OCI-M1 (cell line): Measurements from ENCODE around the gene GASK1A.

ENCODE experiments used
- DNase-seq: peaks from one replicate; lab custom pipeline; 2025; lab: John Stamatoyannopoulos, UW

Gene GASK1A

GRCh38 chr3:43087249-43087776 is 108.2 kb downstream of the GASK1A start:
- DNase-seq = peak; percentile 27

GRCh38 chr3:43089081-43089480 is 110.0 kb downstream of the GASK1A start:
- no peak for DNase-seq

DNA sequence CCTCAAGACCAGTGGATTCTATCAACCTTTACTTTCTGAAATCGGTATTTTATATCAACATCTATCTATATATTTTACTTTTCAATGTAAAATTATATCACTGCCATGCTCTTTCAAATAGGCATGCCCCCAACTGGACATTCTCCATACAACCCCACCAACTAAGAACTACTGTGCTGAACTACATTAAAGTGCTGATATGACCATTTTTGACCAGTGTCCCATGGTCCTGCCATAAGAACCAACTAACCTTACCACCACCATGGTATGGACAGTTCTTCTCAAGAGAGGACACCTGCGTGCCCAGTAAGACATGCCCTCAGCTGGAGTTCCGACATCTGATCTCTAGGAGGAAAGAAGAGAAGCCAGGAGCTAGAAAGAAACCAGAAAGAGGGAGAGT is 111.1 kb downstream of the GASK1A start:
- no peak for DNase-seq

- no peak for DNase-seq
Observed at GRCh38 chr3:43091481-43091880, 112.4 kb downstream of the GASK1A start.

- DNase-seq = no peak
Observed at GRCh38 chr3:43093006-43093405, 113.9 kb downstream of the GASK1A start.

GRCh38 chr3:43093974-43094373 is 114.9 kb downstream of the GASK1A start:
- DNase-seq = no peak

- DNase-seq = no peak
Observed at GRCh38 chr3:43094381-43094780, 115.3 kb downstream of the GASK1A start.

- no peak for DNase-seq
Observed at GRCh38 chr3:43094851-43095250, 115.7 kb downstream of the GASK1A start.

DNA sequence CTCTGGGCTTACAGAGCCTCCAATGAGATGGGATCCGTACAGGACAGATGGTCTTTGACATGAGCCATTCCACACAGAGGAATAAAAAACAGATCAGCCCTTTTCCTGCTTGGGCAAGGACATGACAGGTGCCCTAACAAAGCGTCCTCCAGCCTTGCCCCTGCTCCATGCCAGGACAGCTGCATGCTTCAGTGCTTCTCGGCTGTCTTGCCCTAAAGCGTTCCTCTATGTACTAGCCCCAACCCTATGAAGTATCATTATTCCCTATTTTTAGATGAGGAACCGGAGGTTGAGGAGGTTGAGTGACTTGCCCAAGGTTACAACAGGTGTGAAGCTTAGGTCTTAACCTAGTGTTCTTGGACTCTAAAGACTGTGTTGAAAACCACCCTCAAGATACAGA is 116.3 kb downstream of the GASK1A start:
- no peak for DNase-seq

GRCh38 chr3:43096761-43097160 is 117.7 kb downstream of the GASK1A start:
- DNase-seq = no peak

- DNase-seq = no peak
Observed at GRCh38 chr3:43097400-43098080, 118.4 kb downstream of the GASK1A start.

- no peak for DNase-seq
Observed at GRCh38 chr3:43098761-43099160, 119.7 kb downstream of the GASK1A start.

GRCh38 chr3:43102773-43103480 is 123.8 kb downstream of the GASK1A start:
- no peak for DNase-seq

DNA sequence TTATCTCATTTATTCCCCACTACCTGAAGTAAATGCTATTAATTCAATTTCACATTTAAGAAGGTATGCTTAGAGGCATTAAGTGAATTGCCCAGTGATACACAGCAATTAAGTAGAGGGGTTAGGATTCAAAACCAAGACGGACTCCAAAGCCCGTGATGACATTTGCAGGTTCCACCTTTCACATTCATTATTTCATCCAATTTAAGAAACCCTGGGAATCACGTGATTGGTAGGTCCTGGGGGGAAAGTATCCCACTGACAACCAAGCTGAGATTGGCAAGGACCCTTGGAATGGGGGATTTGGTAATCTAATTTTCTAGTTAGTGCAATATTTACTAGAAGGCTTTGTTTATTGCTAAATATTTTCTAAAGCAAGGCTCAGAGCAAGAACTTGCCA is 124.9 kb downstream of the GASK1A start:
- no peak for DNase-seq

GRCh38 chr3:43104660-43105595 is 125.8 kb downstream of the GASK1A start:
- no peak for DNase-seq

DNA sequence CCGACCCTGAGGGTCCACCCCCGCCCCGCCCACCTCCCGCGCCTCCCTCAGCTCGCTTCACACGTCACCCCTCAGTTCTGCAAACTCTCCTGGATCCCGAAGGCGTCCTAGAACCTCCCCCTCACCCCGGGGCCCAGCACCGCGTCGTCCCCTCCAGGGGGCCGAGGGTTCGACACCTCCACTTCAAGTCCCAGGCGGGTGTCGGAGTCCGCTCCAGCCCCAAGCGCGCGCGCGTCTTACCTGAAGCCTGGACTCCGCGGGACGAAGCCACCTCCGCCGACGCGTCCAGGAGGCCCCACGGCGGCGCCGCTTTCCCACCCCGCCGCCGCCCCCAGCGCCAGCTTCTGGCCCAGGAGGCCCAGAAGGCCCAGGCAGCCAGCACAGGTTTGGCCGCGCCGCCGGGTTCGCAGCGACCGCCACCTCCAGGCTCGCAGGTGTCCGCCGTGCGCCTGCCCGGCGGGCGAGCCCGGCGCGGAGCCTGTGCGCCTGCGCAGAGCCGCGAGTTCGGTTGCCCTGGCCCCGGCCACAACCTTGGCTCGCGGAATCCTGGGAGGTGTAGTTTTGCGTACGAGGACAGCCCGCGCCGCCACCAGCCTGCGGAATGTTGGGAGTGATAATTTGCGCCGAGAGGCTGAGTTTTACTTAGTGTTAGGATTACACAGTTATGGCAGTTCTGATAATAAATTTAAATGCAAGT is 126.6 kb downstream of the GASK1A start, which contains the start of gene POMGNT2:
Gene POMGNT2 (minus strand): TSS at position 484 of the 697 bp plus-strand sequence. CDS start 24,648 bp downstream, outside the sequence.
- peak; percentile 92 for DNase-seq

GRCh38 chr3:43106293-43106628 is 127.2 kb downstream of the GASK1A start:
- DNase-seq = no peak
